ENCODE results near the gene TNXB.

DNA sequence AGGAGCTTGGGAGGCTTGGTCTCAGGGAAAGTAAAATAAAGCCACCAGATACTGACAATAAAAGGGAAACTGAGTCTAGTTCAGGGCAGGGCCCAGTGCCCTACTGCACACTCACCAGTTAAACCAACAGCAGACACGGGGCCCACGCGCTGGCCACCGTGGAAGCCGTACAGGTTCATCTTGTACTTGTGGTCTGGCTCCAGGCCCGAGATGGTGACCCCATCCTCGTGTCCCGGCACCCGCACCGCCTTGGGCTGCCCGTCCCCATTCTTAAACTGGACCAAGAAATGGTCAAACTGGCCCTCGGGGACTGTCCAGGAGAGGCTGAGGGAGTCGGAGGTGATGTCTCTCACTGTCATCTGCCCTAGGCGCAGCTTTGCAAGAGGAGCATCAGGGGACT is 44.4 kb downstream of the TNXB start:
- TF ChIP-seq CTCF (conservative IDR thresholded peaks at IDR 0.05; ENCODE audit: low read depth, low read length), result no peak
- no peak for TF ChIP-seq POLR2A (IDR thresholded peaks at IDR 0.05; ENCODE audit: low read depth, low read length)
- no peak for TF ChIP-seq RCOR1 (IDR thresholded peaks at IDR 0.05; ENCODE audit: insufficient replicate concordance, low read length)
- TF ChIP-seq, protein P1, sequence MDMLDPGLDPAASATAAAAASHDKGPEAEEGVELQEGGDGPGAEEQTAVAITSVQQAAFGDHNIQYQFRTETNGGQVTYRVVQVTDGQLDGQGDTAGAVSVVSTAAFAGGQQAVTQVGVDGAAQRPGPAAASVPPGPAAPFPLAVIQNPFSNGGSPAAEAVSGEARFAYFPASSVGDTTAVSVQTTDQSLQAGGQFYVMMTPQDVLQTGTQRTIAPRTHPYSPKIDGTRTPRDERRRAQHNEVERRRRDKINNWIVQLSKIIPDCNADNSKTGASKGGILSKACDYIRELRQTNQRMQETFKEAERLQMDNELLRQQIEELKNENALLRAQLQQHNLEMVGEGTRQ (IDR thresholded peaks at IDR 0.05; ENCODE audit: low read depth, low read length), result no peak
- TF ChIP-seq SMC3 (IDR thresholded peaks at IDR 0.05; ENCODE audit: low read depth, low read length), result no peak
- no peak for TF ChIP-seq FOS (IDR thresholded peaks at IDR 0.05; ENCODE audit: low read depth, low read length)
- no peak for TF ChIP-seq MXI1 (IDR thresholded peaks at IDR 0.05; ENCODE audit: borderline replicate concordance, low read depth, low read length)
- TF ChIP-seq RAD21 (IDR thresholded peaks at IDR 0.05; ENCODE audit: low read length), result no peak
- no peak for TF ChIP-seq RFX5 (IDR thresholded peaks at IDR 0.05; ENCODE audit: low read depth, low read length)
- TF ChIP-seq CHD1 (IDR thresholded peaks at IDR 0.05; ENCODE audit: low read depth, low read length), result no peak
- no peak for TF ChIP-seq CEBPB (IDR thresholded peaks at IDR 0.05; ENCODE audit: low read depth, low read length)
- TF ChIP-seq BHLHE40 (IDR thresholded peaks at IDR 0.05; ENCODE audit: low read depth, low read length), result no peak
